GDM1 (cell line): ENCODE results near the gene TRDMT1.

ENCODE experiments used
- DNase-seq: peaks from one replicate; lab custom pipeline; 2025; lab: John Stamatoyannopoulos, UW

The TRDMT1 gene

GRCh38 chr10:17231788-17232187 is 30.3 kb upstream of the TRDMT1 start:
- DNase-seq = no peak

- peak; percentile 78 for DNase-seq
Measured at GRCh38 chr10:17229967-17230682, 28.7 kb upstream of the TRDMT1 start.

- no peak for DNase-seq
Measured at GRCh38 chr10:17229717-17229966, 28.2 kb upstream of the TRDMT1 start.

- DNase-seq = peak; percentile 37
Measured at GRCh38 chr10:17229016-17229716, 27.7 kb upstream of the TRDMT1 start.

GRCh38 chr10:17228091-17229015 is 26.9 kb upstream of the TRDMT1 start, which contains the start of gene VIM:
Gene VIM (plus strand): TSS chr10:17228241. CDS start chr10:17229423, 1,182 bp downstream.
- DNase-seq = peak; percentile 48

GRCh38 chr10:17227367-17228090 is 26.1 kb upstream of the TRDMT1 start:
- DNase-seq = no peak

- no peak for DNase-seq
Measured at GRCh38 chr10:17226891-17227303, 25.4 kb upstream of the TRDMT1 start.

- no peak for DNase-seq
Measured at GRCh38 chr10:17225808-17226207, 24.3 kb upstream of the TRDMT1 start.

GRCh38 chr10:17222329-17222728 is 20.9 kb upstream of the TRDMT1 start:
- no peak for DNase-seq

- no peak for DNase-seq
Measured at GRCh38 chr10:17220652-17221100, 19.2 kb upstream of the TRDMT1 start.

GRCh38 chr10:17219024-17219423 is 17.6 kb upstream of the TRDMT1 start:
- no peak for DNase-seq

GRCh38 chr10:17217631-17218232 is 16.3 kb upstream of the TRDMT1 start:
- no peak for DNase-seq

- DNase-seq = no peak
Measured at GRCh38 chr10:17216901-17217395, 15.5 kb upstream of the TRDMT1 start.

- DNase-seq = peak; percentile 80
Measured at GRCh38 chr10:17216217-17216900, 14.9 kb upstream of the TRDMT1 start.

- no peak for DNase-seq
Measured at GRCh38 chr10:17215782-17216122, 14.3 kb upstream of the TRDMT1 start.

GRCh38 chr10:17214971-17215781 is 13.7 kb upstream of the TRDMT1 start:
- DNase-seq = no peak

GRCh38 chr10:17214526-17214925 is 13.1 kb upstream of the TRDMT1 start:
- DNase-seq = no peak

GRCh38 chr10:17213646-17214349 is 12.3 kb upstream of the TRDMT1 start:
- no peak for DNase-seq

- no peak for DNase-seq
Measured at GRCh38 chr10:17212802-17213221, 11.3 kb upstream of the TRDMT1 start.
